Hematopoietic multipotent progenitor cell treated with erythropoietin and hydrocortisone succinate and interleukin-3 and kit ligand, for 15 days (in vitro differentiated cells): ENCODE data around the gene WFDC1.

Experiments used
- DNase-seq: peaks from one replicate; pipeline ENCODE4 v3.0.0-alpha.2; 2015; ENCODE audit warnings: low spot score

Gene WFDC1

GRCh38 chr16:84351630-84352029 lies 57.0 kb downstream of the WFDC1 start:
- DNase-seq: no peak

GRCh38 chr16:84354306-84354705 lies 59.6 kb downstream of the WFDC1 start:
- DNase-seq: no peak

GRCh38 chr16:84355149-84355548 lies 60.5 kb downstream of the WFDC1 start:
- DNase-seq: no peak

GRCh38 chr16:84356176-84356575 lies 61.5 kb downstream of the WFDC1 start:
- no peak for DNase-seq

GRCh38 chr16:84356591-84357116 lies 62.0 kb downstream of the WFDC1 start:
- DNase-seq: no peak

- no peak for DNase-seq
Measured at GRCh38 chr16:84357191-84357651, 62.5 kb downstream of the WFDC1 start.

GRCh38 chr16:84358601-84359295 lies 64.1 kb downstream of the WFDC1 start:
- no peak for DNase-seq

- DNase-seq: no peak
Measured at GRCh38 chr16:84359326-84359725, 64.6 kb downstream of the WFDC1 start.

GRCh38 chr16:84360170-84360569 lies 65.5 kb downstream of the WFDC1 start:
- DNase-seq: no peak

GRCh38 chr16:84360748-84361147 lies 66.1 kb downstream of the WFDC1 start:
- DNase-seq: no peak

- DNase-seq: no peak
Measured at GRCh38 chr16:84361546-84361945, 66.9 kb downstream of the WFDC1 start.

GRCh38 chr16:84362471-84362941 lies 67.8 kb downstream of the WFDC1 start:
- no peak for DNase-seq

GRCh38 chr16:84366208-84366607 lies 71.5 kb downstream of the WFDC1 start:
- DNase-seq: no peak

- no peak for DNase-seq
Measured at GRCh38 chr16:84367297-84367680, 72.6 kb downstream of the WFDC1 start.

- no peak for DNase-seq
Measured at GRCh38 chr16:84367750-84368307, 73.2 kb downstream of the WFDC1 start.

- DNase-seq: no peak
Measured at GRCh38 chr16:84368308-84368996, 73.8 kb downstream of the WFDC1 start, which contains the start of gene ATP2C2. ATP2C2 (plus strand) TSS chr16:84368538; CDS start chr16:84368616, 78 bp downstream.

- DNase-seq: no peak
Measured at GRCh38 chr16:84369105-84369504, 74.4 kb downstream of the WFDC1 start.

- DNase-seq: no peak
Measured at GRCh38 chr16:84369938-84370627, 75.4 kb downstream of the WFDC1 start.

GRCh38 chr16:84370723-84371552 lies 76.3 kb downstream of the WFDC1 start:
- DNase-seq: no peak

- DNase-seq: no peak
Measured at GRCh38 chr16:84371553-84371865, 76.8 kb downstream of the WFDC1 start.

- DNase-seq: no peak
Measured at GRCh38 chr16:84373907-84374489, 79.3 kb downstream of the WFDC1 start.
